Panc1 (cell line): Measurements from ENCODE around the gene SLC44A3. TPM values are rescaled to one million over a fixed set of nuclear protein-coding genes. Genes with fewer than 3 reads are reported as not detected.

Experiments used
- ATAC-seq: fragments of 200-7000 bp; cut with Tn5 transposase; 2 replicates; pipeline ENCODE4 v1.9.1; 2020; ENCODE audit warnings: mild to moderate bottlenecking, moderate library complexity
- BruUV-seq: library from RNA; stranded (reverse); fragments of 400-500 nt; replicated peaks from 2 replicates; lab custom pipeline; 2021; lab: Mats Ljungman, UMichigan
- CTCF ChIA-PET: fragments of 300-600 bp; sonication (Branson Sonifier 250); formaldehyde crosslinking; loops from one replicate; lab custom pipeline; 2022; ENCODE audit warnings: antibody characterized with exemption; lab: Charles Lee
- POLR2A ChIA-PET: fragments of 300-600 bp; sonication (Branson Sonifier 250); formaldehyde crosslinking; loops from one replicate; lab custom pipeline; 2022; ENCODE audit warnings: antibody characterized with exemption; lab: Charles Lee
- DNase-seq: peaks from one replicate; pipeline ENCODE4 v3.0.0-alpha.2; 2010; ENCODE audit warnings: low read depth, low spot score
- H3K27ac ChIP-seq: 2 replicates; pipeline ENCODE4 v1.5.1; 2011; ENCODE audit warnings: mild to moderate bottlenecking, low read length, inconsistent platforms
- H3K27me3 ChIP-seq: fragments of 200-500 bp; sonication (Bioruptor generic); 2 replicates; pipeline ENCODE4 v1.6.0; 2014; ENCODE audit warnings: low read length, inconsistent platforms; ENCODE audit not compliant: control insufficient read depth, insufficient read depth
- H3K36me3 ChIP-seq: fragments of 200-500 bp; sonication (Bioruptor generic); 2 replicates; pipeline ENCODE4 v1.5.1; 2014; ENCODE audit warnings: inconsistent platforms, mild to moderate bottlenecking, low read length, moderate library complexity; ENCODE audit not compliant: control insufficient read depth, insufficient read depth
- H3K4me1 ChIP-seq: 2 replicates; pipeline ENCODE4 v1.5.1; 2011; ENCODE audit warnings: inconsistent platforms, mild to moderate bottlenecking, low read length, moderate library complexity; ENCODE audit not compliant: control insufficient read depth, insufficient read depth
- H3K4me3 ChIP-seq, 2 experiments: 2 replicates each; pipeline ENCODE4 v1.5.1; 2011 to 2012; ENCODE audit warnings: low read depth in 2 of 2, low read length in 2 of 2, mild to moderate bottlenecking in 2 of 2, inconsistent platforms in 1 of 2, moderate library complexity in 1 of 2
- H3K9me3 ChIP-seq: fragments of 200-500 bp; sonication (Bioruptor generic); 2 replicates; pipeline ENCODE4 v1.5.1; 2014; ENCODE audit warnings: low read depth, mild to moderate bottlenecking, inconsistent platforms, low read length, moderate library complexity; ENCODE audit not compliant: control insufficient read depth, insufficient read depth
- POLR2AphosphoS5 ChIP-seq: IDR thresholded peaks from 2 replicates; pipeline ENCODE4 v1.6.1; 2012; ENCODE audit warnings: mild to moderate bottlenecking, low read depth, low read length, moderate library complexity
- SIN3A ChIP-seq: IDR thresholded peaks from 2 replicates; pipeline ENCODE4 v1.6.1; 2012; ENCODE audit warnings: low read depth, mild to moderate bottlenecking, low read length, moderate library complexity, borderline replicate concordance; ENCODE audit not compliant: insufficient read depth
- TCF7L2 ChIP-seq: IDR thresholded peaks from 2 replicates; pipeline ENCODE4 v1.6.1; 2011; ENCODE audit warnings: mild to moderate bottlenecking, low read depth, low read length, inconsistent platforms
- in situ Hi-C: cut with HindIII; loops from 2 replicates; pipeline ENCODE4 v1.10.0; 2016; ENCODE audit warnings: low sequenced_read_pairs, low pct_unique_long_range_greater_than_20kb
- intact Hi-C: fragments of 100-400 bp; cut with micrococcal nuclease; formaldehyde crosslinking; loops from one replicate; pipeline ENCODE4 v1.10.0; 2022; ENCODE audit not compliant: unreplicated experiment
- total RNA-seq: library from RNA; stranded (reverse); gene quantifications from one replicate; pipeline ENCODE4 v1.2.1, GENCODE V29; 2021; ENCODE audit not compliant: unreplicated experiment
- TF ChIP-seq, protein P1 (sequence below), 2 experiments: IDR thresholded peaks; 2 replicates each; pipeline ENCODE4 v1.6.1; 2011 to 2012; ENCODE audit warnings: low read depth in 2 of 2, control low read depth in 1 of 2, low read length in 1 of 2, mild to moderate bottlenecking in 1 of 2, moderate library complexity in 1 of 2; ENCODE audit not compliant: insufficient read depth in 1 of 2
- TF ChIP-seq, protein P2 (sequence below): fragments of 450-650 bp; IDR thresholded peaks from 2 replicates; pipeline ENCODE4 v1.5.1; 2017; ENCODE audit warnings: mild to moderate bottlenecking

Gene SLC44A3
- total RNA-seq, 1 experiment from 2014 or later = 1.3 TPM

GRCh38 chr1:94790670-94791069, 29.5 kb upstream of the SLC44A3 start:
- CTCF ChIA-PET = no interaction called here
- BruUV-seq = no TSS peak
- Histone ChIP-seq H3K9me3 (no peaks in the 10 kb centered on the region), H3K4me3 (no peak overlapping the region), H3K27ac (no peak overlapping the region), H3K4me1 (no peaks in the 10 kb centered on the region), H3K27me3 (no peaks in the 10 kb centered on the region), H3K36me3 (no peaks in the 10 kb centered on the region)
- intact Hi-C loops = no loop called here
- DNase-seq (no peak), ATAC-seq (no peak)
- POLR2A ChIA-PET = no interaction called here
- in situ Hi-C loops = no loop called here
- TF ChIP-seq SIN3A (no peak), POLR2AphosphoS5 (no peak), TCF7L2 (no peak)
- TF ChIP-seq, protein P1, sequence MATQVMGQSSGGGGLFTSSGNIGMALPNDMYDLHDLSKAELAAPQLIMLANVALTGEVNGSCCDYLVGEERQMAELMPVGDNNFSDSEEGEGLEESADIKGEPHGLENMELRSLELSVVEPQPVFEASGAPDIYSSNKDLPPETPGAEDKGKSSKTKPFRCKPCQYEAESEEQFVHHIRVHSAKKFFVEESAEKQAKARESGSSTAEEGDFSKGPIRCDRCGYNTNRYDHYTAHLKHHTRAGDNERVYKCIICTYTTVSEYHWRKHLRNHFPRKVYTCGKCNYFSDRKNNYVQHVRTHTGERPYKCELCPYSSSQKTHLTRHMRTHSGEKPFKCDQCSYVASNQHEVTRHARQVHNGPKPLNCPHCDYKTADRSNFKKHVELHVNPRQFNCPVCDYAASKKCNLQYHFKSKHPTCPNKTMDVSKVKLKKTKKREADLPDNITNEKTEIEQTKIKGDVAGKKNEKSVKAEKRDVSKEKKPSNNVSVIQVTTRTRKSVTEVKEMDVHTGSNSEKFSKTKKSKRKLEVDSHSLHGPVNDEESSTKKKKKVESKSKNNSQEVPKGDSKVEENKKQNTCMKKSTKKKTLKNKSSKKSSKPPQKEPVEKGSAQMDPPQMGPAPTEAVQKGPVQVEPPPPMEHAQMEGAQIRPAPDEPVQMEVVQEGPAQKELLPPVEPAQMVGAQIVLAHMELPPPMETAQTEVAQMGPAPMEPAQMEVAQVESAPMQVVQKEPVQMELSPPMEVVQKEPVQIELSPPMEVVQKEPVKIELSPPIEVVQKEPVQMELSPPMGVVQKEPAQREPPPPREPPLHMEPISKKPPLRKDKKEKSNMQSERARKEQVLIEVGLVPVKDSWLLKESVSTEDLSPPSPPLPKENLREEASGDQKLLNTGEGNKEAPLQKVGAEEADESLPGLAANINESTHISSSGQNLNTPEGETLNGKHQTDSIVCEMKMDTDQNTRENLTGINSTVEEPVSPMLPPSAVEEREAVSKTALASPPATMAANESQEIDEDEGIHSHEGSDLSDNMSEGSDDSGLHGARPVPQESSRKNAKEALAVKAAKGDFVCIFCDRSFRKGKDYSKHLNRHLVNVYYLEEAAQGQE (IDR thresholded peaks at IDR 0.05; ENCODE audit: insufficient read depth in 1 of 2, low read depth in 2 of 2, low read length in 1 of 2) = no peak
- TF ChIP-seq, protein P2, sequence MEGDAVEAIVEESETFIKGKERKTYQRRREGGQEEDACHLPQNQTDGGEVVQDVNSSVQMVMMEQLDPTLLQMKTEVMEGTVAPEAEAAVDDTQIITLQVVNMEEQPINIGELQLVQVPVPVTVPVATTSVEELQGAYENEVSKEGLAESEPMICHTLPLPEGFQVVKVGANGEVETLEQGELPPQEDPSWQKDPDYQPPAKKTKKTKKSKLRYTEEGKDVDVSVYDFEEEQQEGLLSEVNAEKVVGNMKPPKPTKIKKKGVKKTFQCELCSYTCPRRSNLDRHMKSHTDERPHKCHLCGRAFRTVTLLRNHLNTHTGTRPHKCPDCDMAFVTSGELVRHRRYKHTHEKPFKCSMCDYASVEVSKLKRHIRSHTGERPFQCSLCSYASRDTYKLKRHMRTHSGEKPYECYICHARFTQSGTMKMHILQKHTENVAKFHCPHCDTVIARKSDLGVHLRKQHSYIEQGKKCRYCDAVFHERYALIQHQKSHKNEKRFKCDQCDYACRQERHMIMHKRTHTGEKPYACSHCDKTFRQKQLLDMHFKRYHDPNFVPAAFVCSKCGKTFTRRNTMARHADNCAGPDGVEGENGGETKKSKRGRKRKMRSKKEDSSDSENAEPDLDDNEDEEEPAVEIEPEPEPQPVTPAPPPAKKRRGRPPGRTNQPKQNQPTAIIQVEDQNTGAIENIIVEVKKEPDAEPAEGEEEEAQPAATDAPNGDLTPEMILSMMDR = no peak

GRCh38 chr1:94792473-94793295, 27.5 kb upstream of the SLC44A3 start:
- CTCF ChIA-PET = no interaction called here
- intact Hi-C loops (no loop called here), in situ Hi-C loops (no loop called here)
- POLR2A ChIA-PET = no interaction called here
- Histone ChIP-seq H3K4me1 (no peaks in the 10 kb centered on the region), H3K9me3 (no peaks in the 10 kb centered on the region), H3K4me3 (no peak overlapping the region), H3K27ac (no peak overlapping the region), H3K36me3 (no peaks in the 10 kb centered on the region), H3K27me3 (no peaks in the 10 kb centered on the region)
- TF ChIP-seq TCF7L2 = no peak
- TF ChIP-seq, protein P2 = no peak; the same call in 1 of the 2 replicates
- no peak for TF ChIP-seq POLR2AphosphoS5
- TF ChIP-seq SIN3A = no peak
- TF ChIP-seq, protein P1 (IDR thresholded peaks at IDR 0.05; ENCODE audit: insufficient read depth in 1 of 2, low read depth in 2 of 2, low read length in 1 of 2) = no peak
- no peak for ATAC-seq
- no TSS peak for BruUV-seq
- no peak for DNase-seq
